Endothelial cell of umbilical vein (primary cell): Measurements from ENCODE around the gene ACAD11. TPM values are rescaled to one million over a fixed set of nuclear protein-coding genes. Genes with fewer than 3 reads are reported as not detected.

Experiments used
- BruUV-seq: library from RNA; stranded (reverse); fragments of 400-500 nt; replicated peaks from 2 replicates; lab custom pipeline; 2021; lab: Mats Ljungman, UMichigan
- CTCF ChIA-PET: fragments of 300-600, 350-600 bp; sonication (Branson Sonifier 250); formaldehyde crosslinking; loops from one replicate; lab custom pipeline; 2021; ENCODE audit warnings: antibody characterized with exemption, inconsistent platforms; lab: Charles Lee
- POLR2A ChIA-PET: fragments of 300-600, 350-600 bp; sonication (Branson Sonifier 250); formaldehyde crosslinking; loops from one replicate; lab custom pipeline; 2021; ENCODE audit warnings: antibody characterized with exemption, inconsistent platforms; lab: Charles Lee
- DNase-seq: peaks from one replicate; pipeline ENCODE4 v3.0.0-alpha.2; 2011; ENCODE audit warnings: low read depth, low spot score
- FAIRE-seq: peaks from 2 replicates; lab custom pipeline; 2011; peaks lifted over from hg19 to GRCh38; lab: Jason Lieb, UNC
- H2AFZ ChIP-seq: 2 replicates; pipeline ENCODE4 v1.6.0; 2012; ENCODE audit warnings: low read depth, low read length, control low read depth, inconsistent platforms
- H3K27ac ChIP-seq: 2 replicates; pipeline ENCODE4 v1.5.1; 2011; ENCODE audit warnings: low read depth, mild to moderate bottlenecking, control low read depth, low read length, moderate library complexity; ENCODE audit not compliant: insufficient read depth
- H3K27me3 ChIP-seq, 2 experiments: 2 replicates each; pipeline versions ENCODE4 v1.6.0 to v1.6.1; 2011; ENCODE audit warnings: low read length in 2 of 2, mixed read lengths in 1 of 2; ENCODE audit not compliant: control insufficient read depth in 2 of 2, insufficient read depth in 2 of 2
- H3K36me3 ChIP-seq, 2 experiments: 2 replicates in 1 of 2; 3 replicates in 1 of 2; pipeline ENCODE4 v1.5.1; 2011; ENCODE audit warnings: low read length in 2 of 2, mild to moderate bottlenecking in 1 of 2, moderate library complexity in 1 of 2; ENCODE audit not compliant: control insufficient read depth in 2 of 2, insufficient read depth in 2 of 2; ENCODE audit errors: extremely low read depth in 1 of 2
- H3K4me1 ChIP-seq: 3 replicates; pipeline ENCODE4 v1.5.1; 2011; ENCODE audit warnings: mild to moderate bottlenecking, low read length; ENCODE audit not compliant: control insufficient read depth, insufficient read depth; ENCODE audit errors: extremely low read depth
- H3K4me2 ChIP-seq: 2 replicates; pipeline ENCODE4 v1.6.1; 2011; ENCODE audit warnings: low read length, control low read depth, mixed read lengths; ENCODE audit not compliant: insufficient read depth
- H3K4me3 ChIP-seq, 3 experiments: fragments of 200-600 bp in 1 of 3; sonication (generic), shearing (Covaris generic) in 1 of 3; replicated peaks in 1 of 3; 2 replicates each; pipeline ENCODE4 v1.5.1; 2011 to 2016; ENCODE audit warnings: control low read depth in 3 of 3, low read length in 3 of 3, mild to moderate bottlenecking in 2 of 3, inconsistent platforms in 1 of 3, low read depth in 1 of 3, moderate library complexity in 1 of 3; ENCODE audit not compliant: insufficient read depth in 1 of 3
- H3K79me2 ChIP-seq: 2 replicates; pipeline ENCODE4 v1.6.0; 2012; ENCODE audit warnings: low read length, inconsistent platforms; ENCODE audit not compliant: control insufficient read depth, insufficient read depth
- H3K9ac ChIP-seq: replicated peaks from 2 replicates; pipeline ENCODE3; 2011; ENCODE audit warnings: low read length, control low read depth; ENCODE audit not compliant: insufficient read depth; ENCODE audit errors: extremely low read depth
- H3K9me1 ChIP-seq: replicated peaks from 3 replicates; pipeline ENCODE4 v1.6.0; 2011; ENCODE audit warnings: mild to moderate bottlenecking, low read length; ENCODE audit not compliant: control insufficient read depth, insufficient read depth; ENCODE audit errors: extremely low read depth
- H3K9me3 ChIP-seq: replicated peaks from 2 replicates; pipeline ENCODE4 v1.5.1; 2012; ENCODE audit warnings: low read length, inconsistent platforms; ENCODE audit not compliant: control insufficient read depth, insufficient read depth
- H4K20me1 ChIP-seq: replicated peaks from 2 replicates; pipeline ENCODE3; 2011; ENCODE audit warnings: mild to moderate bottlenecking, low read length; ENCODE audit not compliant: control insufficient read depth, insufficient read depth; ENCODE audit errors: extremely low read depth
- EZH2 ChIP-seq: IDR thresholded peaks from 2 replicates; pipeline ENCODE4 v1.6.1; 2012; ENCODE audit warnings: borderline replicate concordance, low read depth, mild to moderate bottlenecking, moderate library complexity, low read length, inconsistent platforms; ENCODE audit not compliant: severe bottlenecking
- FOS ChIP-seq: IDR thresholded peaks from 2 replicates; pipeline ENCODE4 v1.6.1; 2011; ENCODE audit warnings: mild to moderate bottlenecking, low read length, moderate library complexity, borderline replicate concordance; ENCODE audit not compliant: insufficient read depth
- MYC ChIP-seq: IDR thresholded peaks from one replicate; pipeline ENCODE4 v1.6.1; 2011; ENCODE audit warnings: mild to moderate bottlenecking, low read depth, low read length
- POLR2A ChIP-seq: IDR thresholded peaks from 2 replicates; pipeline ENCODE4 v1.6.1; 2012; ENCODE audit warnings: low read depth, mild to moderate bottlenecking, control low read depth, low read length
- POLR2AphosphoS5 ChIP-seq: IDR thresholded peaks from 2 replicates; pipeline ENCODE4 v1.6.1; 2012; ENCODE audit warnings: low read depth, mild to moderate bottlenecking, control low read depth, low read length, moderate library complexity; ENCODE audit not compliant: insufficient read depth
- dilution Hi-C: fragments of 300-500 bp; cut with MboI; formaldehyde crosslinking; loops from one replicate; pipeline ENCODE4 v1.15.0; 2019; ENCODE audit warnings: low sequenced_read_pairs; ENCODE audit not compliant: extremely low pct_ligation_motif_present
- intact Hi-C: fragments of 100-400 bp; cut with micrococcal nuclease; formaldehyde crosslinking; loops from one replicate; pipeline ENCODE4 v1.10.0; 2022
- polyA plus RNA-seq, 4 experiments: library from polyadenylated mRNA; depleted of rRNA in 3 of 4; stranded (reverse) in 3 of 4; unstranded in 1 of 4; fragments of >200 nt; gene quantifications; 2 replicates each; pipeline versions ENCODE4 v1.2.1 to v1.2.3, GENCODE V29; 2011 to 2012; ENCODE audit warnings: missing spikeins in 1 of 4
- total RNA-seq: library from RNA; stranded (reverse); gene quantifications from 2 replicates; pipeline ENCODE4 v1.2.3, GENCODE V29; 2021
- TF ChIP-seq, protein P1 (sequence below), 2 donors: IDR thresholded peaks; 1 replicate in 1 of 2; 2 replicates in 1 of 2; pipeline ENCODE4 v1.5.1; 2011; ENCODE audit warnings: low read length in 2 of 2, mild to moderate bottlenecking in 2 of 2, moderate library complexity in 2 of 2, control low read depth in 1 of 2, inconsistent platforms in 1 of 2, low read depth in 1 of 2; ENCODE audit not compliant: insufficient read depth in 1 of 2; ENCODE audit errors: extremely low read depth in 1 of 2

Gene ACAD11
- total and polyA plus RNA-seq, 2 donors (not counting 3 experiments of a cell fraction or from before 2014, with no cell fraction given) = 9.6 to 17.9 TPM

DNA sequence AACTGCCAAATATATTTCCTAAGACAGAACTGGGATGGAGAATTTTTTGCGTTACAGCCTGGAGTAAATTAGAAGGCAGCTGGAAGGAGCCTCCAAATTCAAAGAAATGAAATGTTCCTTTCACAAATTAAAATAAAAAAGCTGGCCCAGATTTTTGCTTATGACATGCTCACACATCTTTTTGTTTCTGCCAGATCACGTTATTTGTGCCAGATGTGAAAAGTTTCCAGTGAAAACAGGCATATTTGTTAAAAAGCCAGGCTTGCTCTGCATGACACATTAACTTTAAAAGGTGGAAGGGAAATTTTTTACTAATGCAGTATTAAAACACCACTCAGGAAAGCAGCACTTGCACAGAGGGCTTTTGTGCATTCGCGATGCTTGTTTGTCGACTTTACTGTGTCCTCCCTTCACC, 85.8 kb downstream of the ACAD11 start:
- H4K20me1 ChIP-seq = no peaks in the 10 kb centered on the region
- H3K27ac ChIP-seq = no peak overlapping the region
- H3K4me3 ChIP-seq = no peak overlapping the region
- H3K9ac ChIP-seq = no peak overlapping the region
- intact Hi-C loops (no loop called here), dilution Hi-C loops (no loop called here)
- DNase-seq = no peak
- BruUV-seq = no TSS peak
- TF ChIP-seq POLR2AphosphoS5 (no peak), POLR2A (no peak), MYC (no peak), FOS (no peak), EZH2 (no peak)
- TF ChIP-seq, protein P1, sequence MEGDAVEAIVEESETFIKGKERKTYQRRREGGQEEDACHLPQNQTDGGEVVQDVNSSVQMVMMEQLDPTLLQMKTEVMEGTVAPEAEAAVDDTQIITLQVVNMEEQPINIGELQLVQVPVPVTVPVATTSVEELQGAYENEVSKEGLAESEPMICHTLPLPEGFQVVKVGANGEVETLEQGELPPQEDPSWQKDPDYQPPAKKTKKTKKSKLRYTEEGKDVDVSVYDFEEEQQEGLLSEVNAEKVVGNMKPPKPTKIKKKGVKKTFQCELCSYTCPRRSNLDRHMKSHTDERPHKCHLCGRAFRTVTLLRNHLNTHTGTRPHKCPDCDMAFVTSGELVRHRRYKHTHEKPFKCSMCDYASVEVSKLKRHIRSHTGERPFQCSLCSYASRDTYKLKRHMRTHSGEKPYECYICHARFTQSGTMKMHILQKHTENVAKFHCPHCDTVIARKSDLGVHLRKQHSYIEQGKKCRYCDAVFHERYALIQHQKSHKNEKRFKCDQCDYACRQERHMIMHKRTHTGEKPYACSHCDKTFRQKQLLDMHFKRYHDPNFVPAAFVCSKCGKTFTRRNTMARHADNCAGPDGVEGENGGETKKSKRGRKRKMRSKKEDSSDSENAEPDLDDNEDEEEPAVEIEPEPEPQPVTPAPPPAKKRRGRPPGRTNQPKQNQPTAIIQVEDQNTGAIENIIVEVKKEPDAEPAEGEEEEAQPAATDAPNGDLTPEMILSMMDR (IDR thresholded peaks at IDR 0.05; ENCODE audit: extremely low read depth in 1 of 2, insufficient read depth in 1 of 2, low read depth in 1 of 2, low read length in 2 of 2) = no peak
- no peaks in the 10 kb centered on the region for H3K9me3 ChIP-seq
- H2AFZ ChIP-seq = no peak overlapping the region
- H3K79me2 ChIP-seq = no peaks in the 10 kb centered on the region
- H3K4me2 ChIP-seq = no peak overlapping the region
- H3K36me3 ChIP-seq = no peaks in the 10 kb centered on the region
- H3K27me3 ChIP-seq = no peaks in the 10 kb centered on the region
- ChIA-PET POLR2A (no interaction called here), CTCF (interaction anchor here (1.5 kb wide), 1 partner anchor 14 kb away, joined by 4 read pairs; no protein-coding TSS in a partner anchor)
- FAIRE-seq = no peak
- peaks cover 16% of the 10 kb centered on the region for H3K4me1 ChIP-seq
- H3K9me1 ChIP-seq = no peaks in the 10 kb centered on the region

DNA sequence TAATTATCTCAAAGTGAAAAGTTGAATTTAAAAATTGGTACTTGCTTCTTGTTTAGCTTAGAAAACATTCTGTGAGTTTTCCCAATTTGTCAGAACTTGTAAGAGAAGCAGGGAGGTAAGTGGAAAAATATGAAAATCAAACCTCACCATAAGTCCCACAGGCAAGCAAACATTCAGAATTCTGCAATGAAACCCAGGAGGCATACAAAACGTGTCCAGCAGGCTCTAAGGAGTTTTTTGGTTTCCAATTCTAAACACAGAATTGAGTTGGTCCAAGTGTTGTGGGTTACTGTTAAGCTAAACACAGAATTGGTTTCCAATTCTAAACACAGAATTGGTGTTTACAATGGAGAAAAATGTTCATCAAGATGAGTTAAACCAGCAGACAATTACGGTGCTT, 89.6 kb downstream of the ACAD11 start:
- no peaks in the 10 kb centered on the region for H4K20me1 ChIP-seq
- H3K4me3 ChIP-seq = no peak overlapping the region
- no peak overlapping the region for H2AFZ ChIP-seq
- no peak overlapping the region for H3K9ac ChIP-seq
- DNase-seq (no peak), FAIRE-seq (no peak)
- H3K4me2 ChIP-seq = no peak overlapping the region
- ChIA-PET CTCF (interaction anchor here (1.3 kb wide), 1 partner anchor 26 kb away, joined by 3 read pairs; no protein-coding TSS in a partner anchor), POLR2A (no interaction called here)
- H3K36me3 ChIP-seq = no peaks in the 10 kb centered on the region
- intact Hi-C loops = no loop called here
- no TSS peak for BruUV-seq
- no peak overlapping the region for H3K27ac ChIP-seq
- H3K79me2 ChIP-seq = no peaks in the 10 kb centered on the region
- H3K4me1 ChIP-seq = no peaks in the 10 kb centered on the region
- H3K9me3 ChIP-seq = no peaks in the 10 kb centered on the region
- dilution Hi-C loops = no loop called here
- TF ChIP-seq EZH2 = no peak
- H3K27me3 ChIP-seq = no peaks in the 10 kb centered on the region
- H3K9me1 ChIP-seq = no peaks in the 10 kb centered on the region
